Glutamatergic neuron (in vitro differentiated cells): ENCODE results near the gene ATRNL1. TPM values are rescaled to one million over a fixed set of nuclear protein-coding genes. Genes with fewer than 3 reads are reported as not detected.
"Not testable (repeated sequence)": the region's sequence is repeated elsewhere in the genome, so short reads cannot be mapped to it uniquely, and the experiment has no call there.

Experiments
- DNase-seq: peaks from one replicate; pipeline ENCODE4 v3.0.0; 2022
- H3K27ac Mint-ChIP-seq: one replicate; pipeline ENCODE4 v1.8.0; 2020; ENCODE audit warnings: mild to moderate bottlenecking, mixed read lengths, inconsistent platforms; ENCODE audit not compliant: unreplicated experiment
- H3K27me3 Mint-ChIP-seq: one replicate; pipeline ENCODE4 v1.8.0; 2020; ENCODE audit warnings: mild to moderate bottlenecking, moderate library complexity, mixed read lengths, inconsistent platforms; ENCODE audit not compliant: unreplicated experiment
- H3K36me3 Mint-ChIP-seq: one replicate; pipeline ENCODE4 v1.8.0; 2020; ENCODE audit warnings: mild to moderate bottlenecking, mixed read lengths, inconsistent platforms; ENCODE audit not compliant: unreplicated experiment
- H3K4me1 Mint-ChIP-seq: one replicate; pipeline ENCODE4 v1.8.0; 2020; ENCODE audit warnings: mild to moderate bottlenecking, low read depth, mixed read lengths, inconsistent platforms; ENCODE audit not compliant: unreplicated experiment
- H3K4me3 Mint-ChIP-seq: one replicate; pipeline ENCODE4 v1.8.0; 2020; ENCODE audit warnings: mild to moderate bottlenecking, mixed read lengths, inconsistent platforms; ENCODE audit not compliant: unreplicated experiment
- H3K9me3 Mint-ChIP-seq: one replicate; pipeline ENCODE4 v1.8.0; 2020; ENCODE audit warnings: mild to moderate bottlenecking, moderate library complexity, mixed read lengths, inconsistent platforms; ENCODE audit not compliant: unreplicated experiment
- total RNA-seq: library from RNA; stranded (reverse); fragmentation: NEBNext Ultra II Directional; extraction: Animal tissue kit (Norgen Biotek cat#: 25700); gene quantifications from one replicate; pipeline ENCODE4 v1.2.1, GENCODE V29; 2021; ENCODE audit not compliant: unreplicated experiment
- TF ChIP-seq, protein P1 (sequence below): fragments of 200-600 bp; sonication (generic); IDR thresholded peaks from one replicate; pipeline ENCODE4 v1.5.0; 2021; ENCODE audit not compliant: partially characterized antibody, unreplicated experiment

ATRNL1 gene
- total RNA-seq, 1 donor from 2014 or later: 35.9 TPM

DNA sequence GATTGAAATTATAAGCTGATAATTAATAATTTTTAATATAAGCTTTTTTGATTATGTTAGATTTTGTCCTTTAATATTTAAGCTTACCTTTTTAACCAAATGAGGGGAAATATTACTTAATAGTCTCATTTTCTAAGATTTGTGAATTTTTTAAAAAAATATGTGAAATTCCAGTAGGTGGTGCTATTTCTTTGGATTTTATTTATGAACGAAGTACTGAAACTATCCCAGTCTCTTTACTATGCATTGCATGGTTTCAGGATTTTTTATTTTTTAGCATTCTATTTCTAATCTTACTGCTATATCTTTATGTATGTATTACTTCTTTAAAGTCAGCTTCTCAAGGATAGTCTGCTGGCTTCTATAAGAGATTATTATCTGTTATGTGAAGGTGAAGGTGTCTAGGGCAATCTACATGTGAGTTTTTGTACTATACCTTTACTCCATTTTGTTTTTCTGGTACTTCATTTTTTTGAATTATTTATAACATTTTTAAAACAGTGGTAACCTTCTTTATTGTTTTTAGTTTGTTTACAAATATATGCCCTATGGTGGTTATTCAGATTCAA lies 78.3 kb downstream of the ATRNL1 start:
- H3K4me3 Mint-ChIP-seq: no peak overlapping the region
- DNase-seq: no peak
- no peaks in the 10 kb centered on the region for H3K27me3 Mint-ChIP-seq
- H3K4me1 Mint-ChIP-seq: no peaks in the 10 kb centered on the region
- no peak overlapping the region for H3K27ac Mint-ChIP-seq
- TF ChIP-seq, protein P1, sequence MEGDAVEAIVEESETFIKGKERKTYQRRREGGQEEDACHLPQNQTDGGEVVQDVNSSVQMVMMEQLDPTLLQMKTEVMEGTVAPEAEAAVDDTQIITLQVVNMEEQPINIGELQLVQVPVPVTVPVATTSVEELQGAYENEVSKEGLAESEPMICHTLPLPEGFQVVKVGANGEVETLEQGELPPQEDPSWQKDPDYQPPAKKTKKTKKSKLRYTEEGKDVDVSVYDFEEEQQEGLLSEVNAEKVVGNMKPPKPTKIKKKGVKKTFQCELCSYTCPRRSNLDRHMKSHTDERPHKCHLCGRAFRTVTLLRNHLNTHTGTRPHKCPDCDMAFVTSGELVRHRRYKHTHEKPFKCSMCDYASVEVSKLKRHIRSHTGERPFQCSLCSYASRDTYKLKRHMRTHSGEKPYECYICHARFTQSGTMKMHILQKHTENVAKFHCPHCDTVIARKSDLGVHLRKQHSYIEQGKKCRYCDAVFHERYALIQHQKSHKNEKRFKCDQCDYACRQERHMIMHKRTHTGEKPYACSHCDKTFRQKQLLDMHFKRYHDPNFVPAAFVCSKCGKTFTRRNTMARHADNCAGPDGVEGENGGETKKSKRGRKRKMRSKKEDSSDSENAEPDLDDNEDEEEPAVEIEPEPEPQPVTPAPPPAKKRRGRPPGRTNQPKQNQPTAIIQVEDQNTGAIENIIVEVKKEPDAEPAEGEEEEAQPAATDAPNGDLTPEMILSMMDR: peak; percentile 80
- no peaks in the 10 kb centered on the region for H3K9me3 Mint-ChIP-seq
- no peaks in the 10 kb centered on the region for H3K36me3 Mint-ChIP-seq

DNA sequence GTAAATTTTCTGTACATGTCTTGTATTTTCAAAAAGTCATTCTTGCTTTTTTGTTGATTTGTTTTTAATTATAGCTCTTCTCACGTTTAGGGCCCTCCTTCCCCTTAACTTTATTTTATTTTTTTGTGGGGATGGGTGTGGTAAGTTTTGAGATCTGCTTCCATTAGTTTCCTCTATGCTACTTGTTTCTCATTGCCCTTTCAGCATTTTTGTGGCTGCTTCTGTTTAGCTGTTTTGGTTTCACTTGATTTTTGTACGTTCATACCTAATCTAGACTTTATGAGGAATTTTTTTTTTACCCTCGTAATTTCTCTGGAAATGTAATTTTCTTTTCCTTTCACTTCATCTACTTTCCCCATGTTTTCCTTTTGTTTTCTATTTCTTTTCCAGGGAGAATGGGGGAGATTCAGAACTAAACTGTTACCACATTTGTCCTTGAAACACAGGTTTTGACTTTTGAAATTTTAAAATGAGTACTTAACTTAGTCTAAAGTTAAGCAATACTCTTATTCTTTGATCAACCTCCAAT lies 80.8 kb downstream of the ATRNL1 start:
- H3K27ac Mint-ChIP-seq: no peak overlapping the region

DNA sequence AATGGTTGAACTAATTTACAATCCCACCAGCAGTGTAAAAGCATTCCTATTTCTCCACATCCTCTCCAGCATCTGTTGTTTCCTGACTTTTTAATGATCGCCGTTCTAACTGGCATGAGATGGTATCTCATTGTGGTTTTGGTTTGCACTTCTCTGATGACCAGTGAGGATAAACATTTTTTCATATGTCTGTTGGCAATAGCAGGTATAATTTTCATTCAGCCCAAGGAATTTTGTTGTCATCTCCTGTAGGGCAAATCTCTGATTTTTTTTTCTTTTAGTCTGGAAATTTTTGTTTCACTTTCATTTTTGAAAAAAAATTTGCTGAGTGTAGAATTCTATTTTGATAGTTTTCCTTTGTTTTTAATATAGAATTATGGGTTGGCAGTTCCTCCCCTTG lies 114.1 kb downstream of the ATRNL1 start:
- H3K27ac Mint-ChIP-seq, H3K4me3 Mint-ChIP-seq, H3K9me3 Mint-ChIP-seq, H3K4me1 Mint-ChIP-seq, H3K27me3 Mint-ChIP-seq, H3K36me3 Mint-ChIP-seq, DNase-seq: not testable (repeated sequence)

More for the DNA sequence above, 80.8 kb downstream of the ATRNL1 start:
- Mint-ChIP-seq H3K4me3 (no peak overlapping the region), H3K27me3 (no peaks in the 10 kb centered on the region), H3K9me3 (no peaks in the 10 kb centered on the region), H3K36me3 (no peaks in the 10 kb centered on the region), H3K4me1 (no peaks in the 10 kb centered on the region)
- no peak for DNase-seq
- TF ChIP-seq, protein P1: no peak

DNA sequence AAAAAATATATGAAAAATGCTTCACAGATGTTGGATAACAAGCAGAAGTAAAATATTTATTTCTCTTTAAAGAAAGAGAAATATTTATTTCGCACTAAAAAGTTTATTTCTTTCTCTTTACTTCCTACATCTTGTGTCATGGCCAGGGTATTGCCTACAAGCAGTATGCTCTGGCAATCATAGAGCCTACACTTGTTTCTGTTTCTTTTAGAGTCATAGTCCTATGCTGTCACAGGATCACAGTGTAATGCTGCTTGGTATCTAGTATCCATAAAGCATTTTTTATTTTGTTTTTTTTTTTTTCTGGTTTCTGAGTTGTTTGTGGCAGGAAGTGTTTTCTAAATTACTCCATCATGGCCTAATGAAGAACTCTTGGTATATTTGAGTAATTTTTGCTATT lies 116.0 kb downstream of the ATRNL1 start:
- no peak overlapping the region for H3K4me3 Mint-ChIP-seq
- TF ChIP-seq, protein P1: no peak
- H3K36me3 Mint-ChIP-seq: no peaks in the 10 kb centered on the region
- H3K4me1 Mint-ChIP-seq: no peaks in the 10 kb centered on the region
- DNase-seq: no peak
- H3K27ac Mint-ChIP-seq: no peak overlapping the region
- no peaks in the 10 kb centered on the region for H3K9me3 Mint-ChIP-seq
- H3K27me3 Mint-ChIP-seq: no peaks in the 10 kb centered on the region

DNA sequence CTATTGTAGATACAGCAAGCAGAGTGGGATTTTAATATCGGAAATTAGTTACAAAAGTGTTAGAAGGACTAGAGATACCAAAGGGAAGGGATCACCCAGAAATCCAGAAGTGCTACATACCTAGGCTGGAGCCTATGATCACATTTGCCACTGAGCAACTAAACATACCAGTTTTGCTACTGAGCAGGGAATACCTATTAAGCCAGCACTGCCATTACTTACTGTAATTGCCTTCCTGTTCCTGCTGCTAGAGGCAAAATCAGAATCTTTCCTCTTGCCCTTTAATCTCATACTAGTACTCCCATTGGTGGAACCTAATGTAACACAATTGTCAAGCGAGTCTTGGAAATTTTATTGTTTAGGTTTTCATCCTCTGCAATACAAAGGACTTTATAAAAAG lies 121.7 kb downstream of the ATRNL1 start:
- no peaks in the 10 kb centered on the region for H3K9me3 Mint-ChIP-seq
- H3K27me3 Mint-ChIP-seq: no peaks in the 10 kb centered on the region
- no peaks in the 10 kb centered on the region for H3K36me3 Mint-ChIP-seq
- TF ChIP-seq, protein P1: no peak
- no peak for DNase-seq
- H3K27ac Mint-ChIP-seq: no peak overlapping the region
- H3K4me1 Mint-ChIP-seq: no peaks in the 10 kb centered on the region
- H3K4me3 Mint-ChIP-seq: no peak overlapping the region
